Progenitor cell of endocrine pancreas (in vitro differentiated cells): Measurements from ENCODE around the gene NRCAM. TPM values are rescaled to one million over a fixed set of nuclear protein-coding genes. Genes with fewer than 3 reads are reported as not detected.

Experiments used
- DNase-seq: peaks from one replicate; pipeline ENCODE4 v3.0.0; 2021; ENCODE audit warnings: low spot score; ENCODE audit not compliant: unreplicated experiment
- H3K27ac Mint-ChIP-seq: 2 replicates; pipeline ENCODE4 v1.8.0; 2021; ENCODE audit warnings: mild to moderate bottlenecking, moderate library complexity, mixed read lengths
- H3K27me3 Mint-ChIP-seq: 2 replicates; pipeline ENCODE4 v1.8.0; 2021; ENCODE audit warnings: mixed read lengths
- H3K36me3 Mint-ChIP-seq: 2 replicates; pipeline ENCODE4 v1.8.0; 2022; ENCODE audit warnings: mixed read lengths; ENCODE audit not compliant: insufficient read depth
- H3K4me1 Mint-ChIP-seq: 2 replicates; pipeline ENCODE4 v1.8.0; 2021; ENCODE audit warnings: low read depth, mixed read lengths
- H3K4me3 Mint-ChIP-seq: 2 replicates; pipeline ENCODE4 v1.8.0; 2021; ENCODE audit warnings: low read depth, mild to moderate bottlenecking, moderate library complexity, mixed read lengths
- H3K9me3 Mint-ChIP-seq: 2 replicates; pipeline ENCODE4 v1.8.0; 2021; ENCODE audit warnings: low read depth, mixed read lengths
- CTCF ChIP-seq: fragments of 200-600 bp; sonication (generic); IDR thresholded peaks from one replicate; pipeline ENCODE4 v1.5.0; 2021; ENCODE audit warnings: antibody characterized with exemption, mild to moderate bottlenecking; ENCODE audit not compliant: unreplicated experiment
- total RNA-seq: library from RNA; stranded (reverse); gene quantifications from 2 replicates; pipeline ENCODE4 v1.2.1, GENCODE V29; 2021

The NRCAM gene
- total RNA-seq, 1 donor from 2014 or later = 19.9 TPM

GRCh38 chr7:108459922-108460551, 3.8 kb upstream of the NRCAM start:
- Mint-ChIP-seq H3K27me3 (peaks cover 26% of the 10 kb centered on the region), H3K36me3 (no peaks in the 10 kb centered on the region), H3K4me1 (peaks cover 2% of the 10 kb centered on the region), H3K27ac (no peak overlapping the region), H3K9me3 (no peaks in the 10 kb centered on the region), H3K4me3 (no peak overlapping the region)
- peak; percentile 61 for TF ChIP-seq CTCF
- no peak for DNase-seq

- H3K4me3 Mint-ChIP-seq = peak overlapping the region; percentile 94
- DNase-seq = no peak
- H3K36me3 Mint-ChIP-seq = no peaks in the 10 kb centered on the region
- peaks cover 5% of the 10 kb centered on the region for H3K4me1 Mint-ChIP-seq
- H3K9me3 Mint-ChIP-seq = no peaks in the 10 kb centered on the region
- no peak for TF ChIP-seq CTCF
- no peak overlapping the region for H3K27ac Mint-ChIP-seq
- H3K27me3 Mint-ChIP-seq = peaks cover 33% of the 10 kb centered on the region
Observed at GRCh38 chr7:108457871-108458270, 1.6 kb upstream of the NRCAM start.

GRCh38 chr7:108456845-108457540, 757 bp upstream of the NRCAM start:
- peak overlapping the region; percentile 76 for H3K27ac Mint-ChIP-seq
- no peaks in the 10 kb centered on the region for H3K9me3 Mint-ChIP-seq
- no peak for DNase-seq
- no peaks in the 10 kb centered on the region for H3K36me3 Mint-ChIP-seq
- peaks cover 33% of the 10 kb centered on the region for H3K27me3 Mint-ChIP-seq
- peak overlapping the region; percentile 94 for H3K4me3 Mint-ChIP-seq
- H3K4me1 Mint-ChIP-seq = peaks cover 6% of the 10 kb centered on the region
- no peak for TF ChIP-seq CTCF

GRCh38 chr7:108455551-108455997, 662 bp downstream of the NRCAM start:
- DNase-seq = peak; percentile 24
- H3K9me3 Mint-ChIP-seq = no peaks in the 10 kb centered on the region
- no peaks in the 10 kb centered on the region for H3K36me3 Mint-ChIP-seq
- H3K27me3 Mint-ChIP-seq = peaks cover 30% of the 10 kb centered on the region
- H3K4me1 Mint-ChIP-seq = peaks cover 6% of the 10 kb centered on the region
- TF ChIP-seq CTCF = no peak
- no peak overlapping the region for H3K27ac Mint-ChIP-seq
- H3K4me3 Mint-ChIP-seq = peak overlapping the region; percentile 94

- no peak for TF ChIP-seq CTCF
- peaks cover 6% of the 10 kb centered on the region for H3K4me1 Mint-ChIP-seq
- H3K27me3 Mint-ChIP-seq = peaks cover 30% of the 10 kb centered on the region
- H3K4me3 Mint-ChIP-seq = peak overlapping the region; percentile 94
- peak; percentile 27 for DNase-seq
- no peaks in the 10 kb centered on the region for H3K36me3 Mint-ChIP-seq
- H3K27ac Mint-ChIP-seq = peak overlapping the region; percentile 91
- H3K9me3 Mint-ChIP-seq = no peaks in the 10 kb centered on the region
Observed at GRCh38 chr7:108454674-108455550, 1.3 kb downstream of the NRCAM start.
